KMS-11 (cell line): ENCODE results near the gene TPST1.
"Not testable (repeated sequence)": the region's sequence is repeated elsewhere in the genome, so short reads cannot be mapped to it uniquely, and the experiment has no call there.

ENCODE experiments used
- H2AFZ ChIP-seq: fragments of 200-600 bp; sonication (generic); 2 replicates; pipeline ENCODE4 v1.6.1; 2016; ENCODE audit warnings: antibody characterized with exemption, mixed run types, low read depth
- H3K27ac ChIP-seq: fragments of 200-600 bp; sonication (generic); 2 replicates; pipeline ENCODE4 v1.6.1; 2016; ENCODE audit warnings: mild to moderate bottlenecking, mixed run types
- H3K27me3 ChIP-seq: fragments of 200-600 bp; sonication (generic); 2 replicates; pipeline ENCODE4 v1.6.1; 2017; ENCODE audit warnings: mild to moderate bottlenecking, low read depth, mixed run types, moderate library complexity; ENCODE audit not compliant: insufficient read depth
- H3K36me3 ChIP-seq: fragments of 200-600 bp; sonication (generic); 2 replicates; pipeline ENCODE4 v1.6.1; 2017; ENCODE audit warnings: mild to moderate bottlenecking, mixed run types; ENCODE audit not compliant: insufficient read depth
- H3K4me1 ChIP-seq: fragments of 200-600 bp; sonication (generic); 2 replicates; pipeline ENCODE4 v1.6.1; 2016; ENCODE audit warnings: mild to moderate bottlenecking, low read depth, mixed run types; ENCODE audit not compliant: poor library complexity, severe bottlenecking
- H3K4me2 ChIP-seq: fragments of 200-600 bp; sonication (generic); 2 replicates; pipeline ENCODE4 v1.7.0; 2016; ENCODE audit warnings: mild to moderate bottlenecking, mixed run types
- H3K4me3 ChIP-seq: fragments of 200-600 bp; sonication (generic); IDR thresholded peaks from 2 replicates; pipeline ENCODE4 v1.6.1; 2017; ENCODE audit warnings: low read depth, low read length, mixed read lengths; ENCODE audit not compliant: insufficient read depth
- H3K79me2 ChIP-seq: fragments of 200-600 bp; sonication (generic); 2 replicates; pipeline ENCODE4 v1.6.1; 2016; ENCODE audit warnings: low read depth, mixed run types; ENCODE audit not compliant: insufficient read depth
- H3K9ac ChIP-seq: fragments of 200-600 bp; sonication (generic); 2 replicates; pipeline ENCODE4 v1.6.1; 2016; ENCODE audit warnings: mild to moderate bottlenecking, mixed run types
- H4K20me1 ChIP-seq: fragments of 200-600 bp; sonication (generic); 2 replicates; pipeline ENCODE4 v1.6.1; 2016; ENCODE audit warnings: mild to moderate bottlenecking, mixed run types; ENCODE audit not compliant: insufficient read depth
- TF ChIP-seq, protein P1 (sequence below): fragments of 200-600 bp; sonication (generic); conservative IDR thresholded peaks from 2 replicates; pipeline ENCODE4 v1.6.1; 2017; ENCODE audit warnings: low read depth, mild to moderate bottlenecking, antibody characterized with exemption, low read length, moderate library complexity, mixed read lengths

TPST1 gene

DNA sequence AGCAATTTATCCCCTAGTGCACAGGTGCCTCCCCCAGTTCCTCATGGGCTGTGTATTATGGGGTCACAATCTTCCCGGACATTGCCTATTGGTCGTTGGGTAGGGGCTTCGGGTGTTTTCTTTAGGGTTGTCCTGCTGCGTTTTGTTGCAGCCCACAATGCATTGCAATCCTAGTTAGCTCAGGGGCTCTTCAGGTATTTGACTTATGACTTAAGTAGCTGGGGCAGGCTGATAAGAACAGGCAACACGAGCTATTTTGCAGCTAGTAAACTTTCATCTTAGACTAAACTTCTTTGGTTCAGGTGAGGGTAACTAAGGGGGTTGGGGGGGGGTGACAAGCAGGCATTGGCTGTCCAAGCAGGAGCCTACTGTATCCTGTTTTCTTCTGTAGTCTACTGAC, 158.5 kb downstream of the TPST1 start:
- no peaks in the 10 kb centered on the region for H3K36me3 ChIP-seq
- TF ChIP-seq, protein P1, sequence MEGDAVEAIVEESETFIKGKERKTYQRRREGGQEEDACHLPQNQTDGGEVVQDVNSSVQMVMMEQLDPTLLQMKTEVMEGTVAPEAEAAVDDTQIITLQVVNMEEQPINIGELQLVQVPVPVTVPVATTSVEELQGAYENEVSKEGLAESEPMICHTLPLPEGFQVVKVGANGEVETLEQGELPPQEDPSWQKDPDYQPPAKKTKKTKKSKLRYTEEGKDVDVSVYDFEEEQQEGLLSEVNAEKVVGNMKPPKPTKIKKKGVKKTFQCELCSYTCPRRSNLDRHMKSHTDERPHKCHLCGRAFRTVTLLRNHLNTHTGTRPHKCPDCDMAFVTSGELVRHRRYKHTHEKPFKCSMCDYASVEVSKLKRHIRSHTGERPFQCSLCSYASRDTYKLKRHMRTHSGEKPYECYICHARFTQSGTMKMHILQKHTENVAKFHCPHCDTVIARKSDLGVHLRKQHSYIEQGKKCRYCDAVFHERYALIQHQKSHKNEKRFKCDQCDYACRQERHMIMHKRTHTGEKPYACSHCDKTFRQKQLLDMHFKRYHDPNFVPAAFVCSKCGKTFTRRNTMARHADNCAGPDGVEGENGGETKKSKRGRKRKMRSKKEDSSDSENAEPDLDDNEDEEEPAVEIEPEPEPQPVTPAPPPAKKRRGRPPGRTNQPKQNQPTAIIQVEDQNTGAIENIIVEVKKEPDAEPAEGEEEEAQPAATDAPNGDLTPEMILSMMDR, result no peak
- no peak overlapping the region for H3K4me3 ChIP-seq
- H3K4me1 ChIP-seq, result no peaks in the 10 kb centered on the region
- no peak overlapping the region for H3K4me2 ChIP-seq
- H3K27me3 ChIP-seq, result no peaks in the 10 kb centered on the region
- no peak overlapping the region for H2AFZ ChIP-seq
- H3K79me2 ChIP-seq, result no peaks in the 10 kb centered on the region
- H3K9ac ChIP-seq, result no peak overlapping the region
- no peak overlapping the region for H3K27ac ChIP-seq
- no peaks in the 10 kb centered on the region for H4K20me1 ChIP-seq

DNA sequence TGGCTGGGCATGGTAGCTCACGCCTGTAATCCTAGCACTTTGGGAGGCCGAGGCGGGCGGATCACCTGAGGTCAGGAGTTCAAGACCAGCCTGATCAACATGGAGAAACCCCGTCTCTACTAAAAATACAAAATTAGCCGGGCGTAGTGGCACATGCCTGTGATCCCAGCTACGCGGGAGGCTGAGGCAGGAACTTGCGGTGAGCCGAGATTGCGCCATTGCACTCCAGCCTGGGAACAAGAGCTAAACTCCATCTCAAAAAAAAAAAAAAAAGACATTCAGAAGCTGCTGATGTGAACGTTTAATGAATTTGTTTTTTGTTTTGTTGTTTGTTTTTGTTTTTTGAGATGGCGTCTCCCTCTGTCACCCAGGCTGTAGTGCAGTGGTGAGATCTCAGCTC, 159.9 kb downstream of the TPST1 start:
- H3K4me1 ChIP-seq, H2AFZ ChIP-seq, H3K36me3 ChIP-seq, H3K79me2 ChIP-seq, H4K20me1 ChIP-seq, H3K4me3 ChIP-seq, H3K27ac ChIP-seq, H3K27me3 ChIP-seq, H3K9ac ChIP-seq, H3K4me2 ChIP-seq: not testable (repeated sequence)

DNA sequence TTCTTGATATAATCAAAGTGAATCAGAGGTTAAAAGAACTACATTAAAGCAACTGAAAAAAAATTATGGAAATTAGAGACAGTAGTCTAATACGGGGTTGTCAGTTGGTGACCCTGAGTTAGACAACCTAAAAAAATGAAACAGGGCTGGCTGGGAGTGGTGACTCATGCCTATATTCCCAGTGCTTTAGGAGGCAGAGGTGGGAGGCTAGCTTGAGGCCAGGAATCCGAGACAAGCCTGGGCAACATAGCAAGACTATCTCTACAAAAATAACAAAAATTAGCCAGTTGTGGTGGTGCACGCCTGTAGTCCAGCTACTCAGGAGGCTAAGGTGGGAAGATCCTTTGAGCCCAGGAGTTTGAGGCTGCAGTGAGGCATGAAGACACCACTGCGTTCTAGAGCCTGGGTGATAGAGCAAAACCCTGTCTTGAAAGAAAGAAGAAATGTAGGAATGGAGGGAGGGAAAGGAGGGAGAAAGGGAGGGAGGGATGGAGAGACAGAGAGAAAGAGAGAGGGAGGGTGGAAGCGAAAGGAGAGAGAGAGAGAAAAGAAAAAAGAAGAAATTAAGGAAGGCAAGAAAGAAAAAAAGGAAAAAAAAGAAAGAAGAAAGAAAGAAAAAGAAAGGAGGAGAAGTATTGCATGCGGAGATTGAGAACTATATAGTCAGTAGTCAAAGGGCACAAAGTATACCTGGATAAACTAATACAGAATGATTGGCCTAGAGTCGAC, 166.1 kb downstream of the TPST1 start:
- Histone ChIP-seq H3K4me3 (no peak overlapping the region), H3K4me1 (no peaks in the 10 kb centered on the region), H3K9ac (no peak overlapping the region), H4K20me1 (no peaks in the 10 kb centered on the region), H3K4me2 (no peak overlapping the region), H2AFZ (no peak overlapping the region), H3K27me3 (no peaks in the 10 kb centered on the region), H3K36me3 (no peaks in the 10 kb centered on the region), H3K27ac (no peak overlapping the region), H3K79me2 (no peaks in the 10 kb centered on the region)
- TF ChIP-seq, protein P1, result no peak

DNA sequence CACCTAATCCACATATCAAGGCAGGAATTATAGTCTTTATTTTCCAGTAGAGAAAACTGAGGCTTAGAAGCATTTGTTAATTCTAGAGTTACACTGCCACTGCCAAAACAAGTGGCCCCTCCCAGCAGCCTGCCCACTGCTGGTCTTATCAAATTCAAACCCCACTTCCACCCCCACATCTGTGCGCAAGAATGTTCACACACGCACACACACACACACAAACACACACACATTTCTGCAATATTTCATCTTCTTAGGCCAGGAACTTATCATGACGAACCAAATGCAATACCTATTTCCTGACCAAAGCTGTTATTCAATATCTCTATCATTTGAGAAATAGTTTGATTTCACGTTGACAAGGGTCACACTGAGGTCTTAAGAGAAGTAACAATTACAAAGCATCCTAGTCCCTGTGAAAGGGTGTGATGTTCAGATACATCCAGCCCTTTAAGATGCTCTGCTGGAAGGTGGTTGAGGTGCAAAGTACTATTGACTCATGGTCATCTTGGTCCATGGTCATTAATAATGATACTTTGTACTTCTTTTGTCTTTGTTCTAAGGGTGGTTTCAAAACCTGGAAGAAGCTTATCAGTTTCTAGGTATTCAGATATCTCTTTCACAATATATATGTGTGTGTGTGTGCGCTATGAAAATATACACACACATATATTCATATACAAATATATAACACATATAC, 169.2 kb downstream of the TPST1 start:
- H3K27me3 ChIP-seq, H3K36me3 ChIP-seq, H2AFZ ChIP-seq, H4K20me1 ChIP-seq, H3K79me2 ChIP-seq, H3K4me3 ChIP-seq, H3K4me1 ChIP-seq, H3K9ac ChIP-seq, H3K4me2 ChIP-seq, H3K27ac ChIP-seq: not testable (repeated sequence)

- Histone ChIP-seq H4K20me1 (no peaks in the 10 kb centered on the region), H3K27ac (no peak overlapping the region), H3K79me2 (no peaks in the 10 kb centered on the region), H3K4me1 (no peaks in the 10 kb centered on the region), H3K27me3 (no peaks in the 10 kb centered on the region), H2AFZ (no peak overlapping the region), H3K4me2 (no peak overlapping the region), H3K9ac (no peak overlapping the region), H3K4me3 (no peak overlapping the region), H3K36me3 (no peaks in the 10 kb centered on the region)
- TF ChIP-seq, protein P1, result no peak
These were observed 171.3 kb downstream of the TPST1 start for GRCh38 chr7:66376264-66376945.
